B cell (primary cell): ENCODE data around the gene IL1RAP.

Experiments
- CTCF ChIP-seq: fragments of 200-600 bp; IDR thresholded peaks from one replicate; pipeline ENCODE4 v1.8.0; 2022; ENCODE audit warnings: antibody characterized with exemption, mild to moderate bottlenecking
- EZH2 ChIP-seq: IDR thresholded peaks from 2 replicates; pipeline ENCODE4 v1.6.1; 2012; ENCODE audit warnings: borderline replicate concordance, low read depth, mild to moderate bottlenecking, moderate library complexity, low read length; ENCODE audit not compliant: insufficient read depth, poor library complexity, severe bottlenecking

- no peak for TF ChIP-seq CTCF
- no peak for TF ChIP-seq EZH2
Measured at GRCh38 chr3:190644766-190645165, 130.9 kb downstream of the IL1RAP start.
